HG02840 (cell line): ENCODE measurements around the gene SLC24A3.

ENCODE experiments used
- ATAC-seq: cut with Tn5 transposase; IDR thresholded peaks from one replicate; pipeline ENCODE4 v1.9.1; 2021; ENCODE audit warnings: mild to moderate bottlenecking, moderate library complexity, moderate number of reproducible peaks; ENCODE audit not compliant: unreplicated experiment, low FRiP score

The SLC24A3 gene

GRCh38 chr20:19522071-19522801, 309.8 kb downstream of the SLC24A3 start:
- ATAC-seq: no peak

GRCh38 chr20:19522836-19523590, 310.6 kb downstream of the SLC24A3 start:
- no peak for ATAC-seq

- no peak for ATAC-seq
These were observed 312.2 kb downstream of the SLC24A3 start for GRCh38 chr20:19524691-19525090.

- no peak for ATAC-seq
These were observed 315.1 kb downstream of the SLC24A3 start for GRCh38 chr20:19527509-19527908.

GRCh38 chr20:19528286-19529030, 316.0 kb downstream of the SLC24A3 start:
- no peak for ATAC-seq

GRCh38 chr20:19530006-19530405, 317.6 kb downstream of the SLC24A3 start:
- ATAC-seq: no peak

- ATAC-seq: no peak
These were observed 319.0 kb downstream of the SLC24A3 start for GRCh38 chr20:19531446-19531845.

GRCh38 chr20:19538556-19538955, 326.1 kb downstream of the SLC24A3 start:
- no peak for ATAC-seq

- ATAC-seq: no peak
These were observed 326.7 kb downstream of the SLC24A3 start for GRCh38 chr20:19539191-19539590.

- no peak for ATAC-seq
These were observed 327.9 kb downstream of the SLC24A3 start for GRCh38 chr20:19540392-19540791.

- ATAC-seq: no peak
These were observed 330.7 kb downstream of the SLC24A3 start for GRCh38 chr20:19543101-19543500.

GRCh38 chr20:19544684-19545083, 332.2 kb downstream of the SLC24A3 start:
- no peak for ATAC-seq

- no peak for ATAC-seq
These were observed 334.2 kb downstream of the SLC24A3 start for GRCh38 chr20:19546648-19547047.

- ATAC-seq: no peak
These were observed 335.1 kb downstream of the SLC24A3 start for GRCh38 chr20:19547547-19547946.

GRCh38 chr20:19549896-19550295, 337.5 kb downstream of the SLC24A3 start:
- no peak for ATAC-seq

GRCh38 chr20:19552221-19553180, 340.1 kb downstream of the SLC24A3 start:
- no peak for ATAC-seq

GRCh38 chr20:19554666-19555065, 342.2 kb downstream of the SLC24A3 start:
- no peak for ATAC-seq

GRCh38 chr20:19555726-19556125, 343.3 kb downstream of the SLC24A3 start:
- ATAC-seq: no peak

- no peak for ATAC-seq
These were observed 344.8 kb downstream of the SLC24A3 start for GRCh38 chr20:19557291-19557690.

GRCh38 chr20:19560881-19561480, 348.5 kb downstream of the SLC24A3 start:
- no peak for ATAC-seq
